Tibial artery (tissue), 4 donors: ENCODE measurements around the gene TBC1D9B.

Source experiments
- DNase-seq, 2 donors: peaks; one replicate each; pipeline ENCODE4 v3.0.0-alpha.2; 2019
- H3K27ac ChIP-seq, 2 donors: fragments of 200-600 bp; sonication (generic) in 1 of 2; 1 replicate in 1 of 2; 2 replicates in 1 of 2; pipeline ENCODE4 v1.5.1; 2018 to 2019; ENCODE audit warnings: mild to moderate bottlenecking in 1 of 2
- H3K27me3 ChIP-seq, 2 donors: fragments of 200-600 bp; sonication (generic) in 1 of 2; one replicate each; pipeline versions ENCODE4 v1.5.1 to v1.6.0; 2016 to 2019
- H3K36me3 ChIP-seq, 3 donors: fragments of 200-600 bp; sonication (generic) in 2 of 3; one replicate each; pipeline ENCODE4 v1.5.1; 2016 to 2019; ENCODE audit warnings: mild to moderate bottlenecking in 2 of 3
- H3K4me1 ChIP-seq, 4 donors: fragments of 200-600 bp; sonication (generic) in 2 of 4; 1 replicate in 3 of 4; 2 replicates in 1 of 4; pipeline ENCODE4 v1.5.1; 2016 to 2019
- H3K4me3 ChIP-seq, 2 donors: fragments of 200-600 bp; sonication (generic) in 1 of 2; 1 replicate in 1 of 2; 2 replicates in 1 of 2; pipeline ENCODE4 v1.5.1; 2018 to 2019; ENCODE audit warnings: mild to moderate bottlenecking in 2 of 2
- H3K9me3 ChIP-seq, 3 donors: fragments of 200-600 bp; sonication (generic) in 1 of 3; one replicate each; pipeline ENCODE4 v1.5.1; 2016 to 2019
- CTCF ChIP-seq, 2 experiments: fragments of 200-600 bp in 1 of 2; fragments of 450-650 bp in 1 of 2; IDR thresholded peaks; one replicate each; pipeline ENCODE4 v1.5.1; 2017 to 2019; ENCODE audit warnings: antibody characterized with exemption in 2 of 2, mild to moderate bottlenecking in 1 of 2, moderate library complexity in 1 of 2
- intact Hi-C: fragments of 100-400 bp; cut with DNase I; formaldehyde crosslinking; loops from one replicate; pipeline ENCODE4 v1.15.0; 2023; ENCODE audit warnings: low total_unique reads

TBC1D9B gene

GRCh38 chr5:179854356-179854755, 53.3 kb downstream of the TBC1D9B start:
- no peak for DNase-seq
- intact Hi-C loops = no loop called here
- H3K27ac ChIP-seq = peak overlapping the region; percentile 43 to 66
- H3K9me3 ChIP-seq = no peaks in the 10 kb centered on the region
- H3K4me3 ChIP-seq = no peak overlapping the region
- no peaks in the 10 kb centered on the region for H3K27me3 ChIP-seq
- peaks cover 40 to 44% (median 40%) of the 10 kb centered on the region in 3 donors for H3K36me3 ChIP-seq
- peaks cover 0 to 37% (median 12%) of the 10 kb centered on the region in 4 donors for H3K4me1 ChIP-seq
- TF ChIP-seq CTCF (IDR thresholded peaks at IDR 0.05) = no peak

DNA sequence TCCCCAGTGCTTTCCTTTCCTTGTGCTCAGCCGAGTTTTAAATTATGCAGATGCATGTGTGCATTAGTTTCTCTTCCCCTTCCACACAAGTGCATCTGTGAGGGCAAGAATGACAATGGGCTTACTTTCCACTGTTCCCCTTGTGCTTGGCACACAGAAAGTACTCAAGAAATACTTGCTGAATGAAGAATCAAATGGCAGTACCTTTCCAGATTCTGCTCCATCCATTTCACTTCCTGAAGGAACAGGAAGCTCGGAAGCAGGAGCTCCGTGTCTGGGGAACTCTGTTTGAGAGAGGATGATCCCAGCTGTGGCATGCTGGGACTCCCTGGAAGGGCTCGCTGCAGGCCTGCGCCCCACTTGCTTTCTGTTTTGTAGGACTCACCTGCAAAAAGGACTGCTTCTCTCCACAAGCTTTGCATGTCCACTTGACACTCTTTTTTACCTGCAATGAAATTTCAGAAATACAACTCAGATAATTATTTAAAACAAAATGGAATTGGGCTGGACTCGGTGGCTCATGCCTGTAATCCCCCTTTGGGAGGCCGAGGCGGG, 54.6 kb downstream of the TBC1D9B start:
- H3K4me3 ChIP-seq = no peak overlapping the region
- peaks cover 0 to 34% (median 11%) of the 10 kb centered on the region in 4 donors for H3K4me1 ChIP-seq
- H3K9me3 ChIP-seq = no peaks in the 10 kb centered on the region
- H3K27me3 ChIP-seq = no peaks in the 10 kb centered on the region
- intact Hi-C loops = no loop called here
- H3K36me3 ChIP-seq = peaks cover 53 to 57% (median 53%) of the 10 kb centered on the region in 3 donors
- DNase-seq = no peak
- no peak for TF ChIP-seq CTCF (IDR thresholded peaks at IDR 0.05)
- peak overlapping the region in 1 of 2 donors; percentile 66 for H3K27ac ChIP-seq

DNA sequence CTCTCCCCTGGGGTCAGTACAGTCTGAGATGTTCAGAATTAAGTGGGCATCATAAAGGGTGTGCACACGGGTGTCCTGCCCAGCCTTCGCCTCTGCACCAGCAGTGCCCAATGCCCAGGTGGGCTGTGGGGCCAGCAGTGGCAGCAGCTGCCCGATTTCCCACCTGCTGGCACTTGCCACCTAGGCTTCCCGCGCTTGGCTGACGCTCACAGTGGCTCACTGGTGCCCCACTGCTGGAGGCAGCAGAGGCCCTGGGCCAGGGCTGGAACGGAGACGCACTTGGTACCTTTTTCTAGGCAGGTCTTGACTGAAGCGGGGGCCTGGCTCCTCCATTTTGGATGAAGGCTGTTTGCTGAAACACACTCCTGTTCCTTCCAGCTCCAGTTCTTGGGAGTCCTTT, 66.1 kb downstream of the TBC1D9B start:
- no peak overlapping the region for H3K4me3 ChIP-seq
- H3K36me3 ChIP-seq = peaks cover 57 to 93% (median 70%) of the 10 kb centered on the region in 3 donors
- intact Hi-C loops = no loop called here
- DNase-seq = no peak
- H3K27me3 ChIP-seq = no peaks in the 10 kb centered on the region
- no peak overlapping the region for H3K27ac ChIP-seq
- no peak for TF ChIP-seq CTCF (IDR thresholded peaks at IDR 0.05)
- peaks cover 0 to 9% (median 0%) of the 10 kb centered on the region in 3 donors for H3K9me3 ChIP-seq
- no peaks in the 10 kb centered on the region for H3K4me1 ChIP-seq

DNA sequence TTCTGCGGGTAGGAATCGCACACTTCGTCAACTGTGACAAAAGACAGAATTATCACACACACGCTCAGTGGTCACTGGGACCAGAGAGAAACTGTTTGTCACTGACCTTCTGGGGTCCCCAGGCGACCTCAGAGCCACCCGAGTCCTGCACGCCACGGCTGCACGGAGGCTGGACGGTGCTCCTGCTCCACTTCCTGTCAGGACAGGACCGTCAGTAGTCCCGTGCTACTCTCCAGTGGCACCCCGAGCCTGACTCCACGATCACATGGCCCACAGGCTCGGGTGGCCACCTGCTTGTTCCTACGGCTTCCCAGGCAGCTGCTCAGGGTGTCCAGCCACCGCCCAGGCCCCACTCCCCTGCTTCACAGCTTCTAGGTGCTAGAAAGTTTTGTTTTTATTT, 66.9 kb downstream of the TBC1D9B start:
- Histone ChIP-seq H3K9me3 (peaks cover 0 to 9% (median 0%) of the 10 kb centered on the region in 3 donors), H3K36me3 (peaks cover 57 to 93% (median 70%) of the 10 kb centered on the region in 3 donors), H3K4me3 (no peak overlapping the region), H3K27ac (no peak overlapping the region), H3K4me1 (no peaks in the 10 kb centered on the region), H3K27me3 (no peaks in the 10 kb centered on the region)
- intact Hi-C loops = no loop called here
- no peak for DNase-seq
- TF ChIP-seq CTCF (IDR thresholded peaks at IDR 0.05) = no peak

GRCh38 chr5:179840321-179840720, 67.4 kb downstream of the TBC1D9B start:
- Histone ChIP-seq H3K27ac (no peak overlapping the region), H3K36me3 (peaks cover 57 to 93% (median 71%) of the 10 kb centered on the region in 3 donors), H3K9me3 (peaks cover 0 to 9% (median 0%) of the 10 kb centered on the region in 3 donors), H3K27me3 (no peaks in the 10 kb centered on the region), H3K4me3 (no peak overlapping the region), H3K4me1 (no peaks in the 10 kb centered on the region)
- no peak for TF ChIP-seq CTCF (IDR thresholded peaks at IDR 0.05)
- intact Hi-C loops = no loop called here
- no peak for DNase-seq
